Right ventricle myocardium superior (tissue), 1 donor: ENCODE results near the gene SLC35E2B. TPM values are rescaled to one million over a fixed set of nuclear protein-coding genes. Genes with fewer than 3 reads are reported as not detected.

ENCODE experiments used
- ATAC-seq: fragments of 200-7000 bp; cut with Tn5 transposase; one replicate; pipeline ENCODE4 v1.9.1; 2020; ENCODE audit warnings: mild to moderate bottlenecking; ENCODE audit not compliant: poor library complexity
- DNase-seq: peaks from one replicate; pipeline ENCODE4 v3.0.0-alpha.2; 2020
- intact Hi-C: fragments of 100-400 bp; cut with DNase I; formaldehyde crosslinking; loops from one replicate; pipeline ENCODE4 v1.11.2; 2022
- total RNA-seq: library from RNA; stranded (reverse); fragmentation: NEBNext Ultra II Directional; extraction: Animal tissue kit (Norgen Biotek cat#: 25700); gene quantifications from one replicate; pipeline ENCODE4 v1.2.1, GENCODE V29; 2021
- donor health status: DM: no; HTN: yes; CAD: no; lungs with severe emphysema.

SLC35E2B gene
- total RNA-seq, 1 donor from 2014 or later, result 20.4 TPM

- intact Hi-C loops, result no loop called here
- peak; percentile 87 for DNase-seq
Measured at GRCh38 chr1:1630965-1631781, 61.4 kb downstream of the SLC35E2B start.

GRCh38 chr1:1630191-1630964, 62.2 kb downstream of the SLC35E2B start:
- ATAC-seq (peak; percentile 39), DNase-seq (peak; percentile 86)
- intact Hi-C loops, result no loop called here

More at GRCh38 chr1:1630965-1631781, 61.4 kb downstream of the SLC35E2B start:
- ATAC-seq, result peak; percentile 70

DNA sequence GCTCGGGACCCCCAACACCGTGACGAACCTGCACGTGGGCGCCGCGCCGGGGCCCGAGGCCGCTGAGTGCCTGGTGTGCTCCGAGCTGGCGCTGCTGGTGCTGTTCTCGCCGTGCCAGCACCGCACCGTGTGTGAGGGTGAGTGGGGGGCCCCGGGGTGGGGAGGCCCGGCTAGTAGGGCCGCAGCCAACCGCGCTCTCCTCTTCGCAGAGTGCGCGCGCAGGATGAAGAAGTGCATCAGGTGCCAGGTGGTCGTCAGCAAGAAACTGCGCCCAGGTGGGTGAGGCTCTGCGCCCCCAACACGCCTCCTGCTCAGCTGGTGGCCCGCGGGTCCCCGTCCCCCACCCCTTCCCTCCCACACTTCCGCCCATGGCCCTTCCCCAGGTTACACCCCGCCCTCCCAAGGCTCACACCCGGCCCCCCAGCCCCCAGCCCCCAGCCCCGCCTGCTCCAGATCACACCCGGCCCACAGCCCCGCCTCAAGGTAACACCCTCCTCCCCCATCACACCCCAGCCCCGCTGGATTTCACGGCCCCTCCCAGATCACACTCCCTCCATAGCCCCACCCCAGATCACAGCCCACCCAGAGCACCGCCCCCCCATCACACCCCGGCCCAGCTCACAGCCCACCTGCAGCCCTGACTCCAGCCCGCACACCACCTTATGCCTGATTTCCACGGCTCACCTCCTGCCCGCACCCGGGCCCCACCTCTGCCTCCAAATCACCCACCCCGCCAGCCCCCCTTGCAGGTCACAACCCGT, 63.0 kb downstream of the SLC35E2B start:
- no peak for ATAC-seq
- intact Hi-C loops, result no loop called here

DNA sequence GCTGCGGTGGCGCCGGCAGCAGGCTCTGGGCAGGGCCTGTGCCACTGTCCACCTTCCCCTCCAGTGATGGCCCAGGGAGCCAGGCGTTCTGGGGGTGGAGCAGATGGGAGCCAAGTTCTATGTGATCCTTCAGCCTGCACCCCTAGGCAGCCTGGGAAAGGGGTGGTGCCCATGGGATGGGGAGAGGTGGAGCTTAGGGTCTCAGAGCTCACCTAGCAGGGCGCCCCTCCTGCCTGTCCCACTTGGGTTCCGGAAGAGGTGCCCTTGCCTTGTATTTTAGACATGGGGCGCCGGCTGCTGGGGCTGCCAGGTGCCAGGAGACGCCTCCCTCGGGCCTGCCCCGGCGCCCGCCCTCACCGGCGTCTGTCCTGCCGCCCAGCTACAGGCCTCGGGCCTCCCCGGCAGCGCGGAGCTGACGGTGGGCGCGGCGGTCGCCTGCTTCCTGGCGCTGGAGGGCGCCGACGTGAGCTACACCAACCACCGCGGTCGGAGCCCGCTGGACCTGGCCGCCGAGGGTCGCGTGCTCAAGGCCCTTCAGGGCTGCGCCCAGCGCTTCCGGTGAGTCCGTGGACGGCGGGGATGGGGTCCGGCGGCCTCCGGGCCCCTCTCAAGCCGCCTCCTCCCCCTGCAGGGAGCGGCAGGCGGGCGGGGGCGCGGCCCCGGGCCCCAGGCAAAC, 63.7 kb downstream of the SLC35E2B start:
- DNase-seq (no peak), ATAC-seq (no peak)
- intact Hi-C loops, result no loop called here

More for the DNA sequence above, 63.0 kb downstream of the SLC35E2B start:
- peak; percentile 53 for DNase-seq

- DNase-seq, result peak; percentile 45
Measured at GRCh38 chr1:1627829-1628753, 64.5 kb downstream of the SLC35E2B start.

DNA sequence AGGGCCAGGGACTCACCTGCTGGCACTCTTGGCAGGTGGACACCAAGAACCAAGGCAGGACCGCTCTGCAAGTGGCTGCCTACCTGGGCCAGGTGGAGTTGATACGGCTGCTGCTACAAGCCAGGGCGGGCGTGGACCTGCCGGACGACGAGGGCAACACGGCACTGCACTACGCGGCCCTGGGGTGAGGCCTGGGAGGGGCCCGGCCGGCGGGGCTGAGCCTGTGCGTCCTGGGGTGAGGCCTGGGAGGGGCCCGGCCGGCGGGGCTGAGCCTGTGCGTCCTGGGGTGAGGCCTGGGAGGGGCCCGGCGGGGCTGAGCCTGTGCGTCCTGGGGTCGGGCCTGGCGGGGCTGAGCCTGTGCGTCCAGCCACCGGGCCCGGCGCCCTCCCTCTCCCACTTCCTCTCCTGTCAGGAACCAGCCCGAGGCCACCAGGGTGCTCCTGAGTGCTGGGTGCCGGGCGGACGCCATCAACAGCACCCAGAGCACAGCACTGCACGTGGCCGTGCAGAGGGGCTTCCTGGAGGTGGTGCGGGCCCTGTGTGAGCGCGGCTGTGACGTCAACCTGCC, 65.2 kb downstream of the SLC35E2B start:
- intact Hi-C loops, result no loop called here
- peak; percentile 37 for DNase-seq
- no peak for ATAC-seq

More at GRCh38 chr1:1627829-1628753, 64.5 kb downstream of the SLC35E2B start:
- ATAC-seq, result no peak
- intact Hi-C loops, result no loop called here

DNA sequence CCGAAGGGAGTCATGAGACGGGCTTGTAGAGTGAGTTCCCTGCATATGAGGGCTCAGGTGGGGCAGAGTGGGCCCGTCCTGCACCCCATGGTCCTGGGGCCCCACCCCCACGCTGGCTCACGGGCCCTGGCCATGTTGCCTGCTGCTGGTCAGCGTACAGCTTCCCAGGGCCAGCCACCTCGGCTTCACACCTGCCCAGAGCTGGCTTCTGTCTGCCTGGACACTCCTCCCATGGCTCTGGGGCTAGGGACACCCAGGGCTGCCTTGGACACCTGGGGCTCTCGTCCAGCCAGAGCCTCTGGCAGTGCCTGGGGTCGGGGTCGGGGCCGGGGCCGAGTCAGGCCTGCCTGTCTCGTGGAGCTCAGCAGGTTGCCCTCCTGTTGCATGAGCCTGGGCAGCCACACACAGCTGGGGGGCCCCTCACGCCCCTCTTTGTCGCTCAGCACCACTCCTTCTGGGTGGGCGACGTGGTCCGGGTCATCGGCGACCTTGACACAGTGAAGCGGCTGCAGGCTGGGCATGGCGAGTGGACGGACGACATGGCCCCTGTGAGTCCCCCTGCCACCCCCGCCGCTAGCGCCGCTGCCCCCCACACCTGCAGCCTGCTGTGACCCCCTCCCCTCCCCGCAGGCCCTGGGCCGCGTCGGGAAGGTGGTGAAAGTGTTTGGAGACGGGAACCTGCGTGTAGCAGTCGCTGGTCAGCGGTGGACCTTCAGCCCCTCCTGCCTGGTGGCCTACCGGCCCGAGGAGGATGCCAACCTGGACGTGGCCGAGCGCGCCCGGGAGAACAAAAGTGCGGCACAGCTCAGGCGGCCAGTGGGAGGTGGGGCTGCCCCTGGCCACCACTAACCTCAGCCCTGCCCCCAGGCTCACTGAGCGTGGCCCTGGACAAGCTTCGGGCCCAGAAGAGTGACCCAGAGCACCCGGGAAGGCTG, 66.1 kb downstream of the SLC35E2B start:
- DNase-seq (peak; percentile 40), ATAC-seq (no peak)
- intact Hi-C loops, result no loop called here

- no peak for ATAC-seq
- peak; percentile 26 for DNase-seq
- intact Hi-C loops, result no loop called here
Measured at GRCh38 chr1:1625824-1626206, 66.8 kb downstream of the SLC35E2B start.

DNA sequence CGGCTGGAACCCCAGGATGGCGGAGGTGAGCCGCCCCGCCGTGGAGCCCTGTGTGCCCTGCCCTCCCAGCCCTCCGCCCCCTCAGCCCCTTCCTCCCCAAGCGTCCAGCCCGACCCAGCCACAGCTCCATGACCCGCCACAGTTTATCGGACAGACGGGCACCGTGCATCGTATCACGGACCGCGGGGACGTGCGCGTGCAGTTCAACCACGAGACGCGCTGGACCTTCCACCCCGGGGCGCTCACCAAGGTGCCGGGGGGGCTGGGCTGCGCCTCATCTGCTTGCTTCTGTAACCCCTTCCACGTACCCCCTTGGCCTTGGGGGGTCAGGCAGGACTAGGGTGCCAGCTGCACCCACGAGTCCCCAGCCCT, 67.2 kb downstream of the SLC35E2B start:
- peak; percentile 40 for DNase-seq
- intact Hi-C loops, result no loop called here
- ATAC-seq, result no peak

GRCh38 chr1:1624443-1625403, 67.9 kb downstream of the SLC35E2B start:
- peak; percentile 60 for ATAC-seq
- peak; percentile 84 for DNase-seq
- intact Hi-C loops, result no loop called here

GRCh38 chr1:1623631-1624442, 68.8 kb downstream of the SLC35E2B start:
- ATAC-seq (no peak), DNase-seq (peak; percentile 39)
- intact Hi-C loops, result no loop called here

DNA sequence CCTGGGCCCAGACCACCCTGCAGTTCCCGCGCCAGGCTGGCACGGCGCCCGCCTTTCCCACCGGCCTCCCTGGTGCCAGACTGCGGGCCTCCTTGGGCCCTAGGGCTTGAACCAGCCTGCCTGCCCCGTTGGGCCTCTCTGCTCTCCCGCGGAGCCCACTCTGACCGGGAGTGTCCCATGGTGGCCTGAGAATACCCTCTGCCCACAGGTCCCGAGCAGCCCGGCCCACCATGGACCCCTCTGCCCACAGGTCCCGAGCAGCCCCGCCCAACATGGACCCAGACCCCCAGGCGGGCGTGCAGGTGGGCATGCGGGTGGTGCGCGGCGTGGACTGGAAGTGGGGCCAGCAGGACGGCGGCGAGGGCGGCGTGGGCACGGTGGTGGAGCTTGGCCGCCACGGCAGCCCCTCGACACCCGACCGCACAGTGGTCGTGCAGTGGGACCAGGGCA, 69.4 kb downstream of the SLC35E2B start:
- peak; percentile 45 for DNase-seq
- intact Hi-C loops, result no loop called here
- ATAC-seq, result no peak

DNA sequence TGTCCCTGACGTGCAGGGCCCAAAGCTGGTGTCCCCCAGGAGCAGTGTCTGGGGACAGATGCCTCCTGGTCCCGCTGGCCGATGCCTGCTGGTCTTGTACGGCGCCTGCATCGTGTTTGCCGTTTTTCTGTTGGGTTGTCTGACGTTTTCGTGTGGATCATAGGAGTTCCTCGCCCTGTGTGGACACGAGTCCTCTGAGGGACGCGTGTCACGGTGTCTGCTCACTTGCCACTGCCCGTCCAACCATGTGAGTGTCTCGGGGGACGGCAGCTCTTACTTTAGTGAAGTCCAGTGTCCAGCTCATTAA, 69.9 kb downstream of the SLC35E2B start:
- DNase-seq, result no peak
- no peak for ATAC-seq
- intact Hi-C loops, result no loop called here

DNA sequence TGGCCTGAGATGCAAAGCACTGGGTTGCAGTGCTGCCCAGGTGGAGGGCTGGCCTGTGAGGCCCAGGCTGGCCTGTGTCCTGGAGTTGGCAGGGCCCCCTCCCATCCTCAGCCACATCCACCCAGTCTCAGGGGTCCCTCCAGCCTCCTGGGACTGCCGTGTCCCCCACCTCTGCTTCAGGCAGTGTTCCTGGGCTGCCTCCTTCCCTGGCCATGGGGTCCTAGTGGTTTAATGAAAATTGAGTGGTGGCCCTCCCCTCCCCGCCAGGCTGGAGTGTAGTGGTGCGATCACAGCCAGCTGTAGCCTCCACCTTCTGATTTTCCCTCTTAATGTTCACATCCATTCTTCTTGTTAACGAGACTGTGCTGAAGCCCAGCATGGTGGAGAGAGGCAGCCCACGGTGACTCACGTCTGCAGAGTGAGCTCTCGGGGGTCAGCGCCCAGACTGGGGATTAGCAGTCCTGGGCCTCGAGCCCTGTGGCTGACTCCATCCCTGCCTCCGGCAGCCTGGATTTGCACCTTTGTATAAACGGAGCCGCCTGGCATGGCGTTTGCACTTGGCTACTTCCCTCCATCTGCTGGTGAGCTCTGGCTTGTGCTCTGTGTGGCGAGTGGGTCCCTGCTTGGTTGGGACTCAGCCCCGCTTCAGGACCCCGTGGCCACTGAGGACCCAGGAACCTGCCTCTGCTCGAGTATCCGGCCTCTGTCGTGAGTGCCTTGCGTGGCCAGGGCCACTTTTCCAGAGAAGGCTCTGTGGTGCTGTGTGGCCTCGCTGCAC, 70.4 kb downstream of the SLC35E2B start:
- ATAC-seq, result no peak
- peak; percentile 27 for DNase-seq
- intact Hi-C loops, result no loop called here
